GM23338 (cell line): ENCODE results near the gene EFCAB10. TPM values are rescaled to one million over a fixed set of nuclear protein-coding genes. Genes with fewer than 3 reads are reported as not detected.

Source experiments
- ATAC-seq: fragments of 200-7000 bp; cut with Tn5 transposase; 3 replicates; pipeline ENCODE4 v1.9.1; 2020
- DNase-seq: peaks from one replicate; pipeline ENCODE4 v3.0.0-alpha.2; 2015; ENCODE audit warnings: low spot score
- H2AFZ ChIP-seq: fragments of 200-600 bp; sonication (generic); 2 replicates; pipeline ENCODE4 v1.8.0; 2016; ENCODE audit warnings: antibody characterized with exemption, mild to moderate bottlenecking, moderate library complexity
- H3F3A ChIP-seq: fragments of 200-600 bp; sonication (generic); replicated peaks from 2 replicates; pipeline ENCODE4 v1.8.0; 2017; ENCODE audit warnings: antibody characterized with exemption, mixed run types, low read depth
- H3K27ac ChIP-seq: fragments of 200-600 bp; sonication (generic); 2 replicates; pipeline ENCODE4 v1.6.1; 2016; ENCODE audit warnings: low read depth
- H3K27me3 ChIP-seq: fragments of 200-600 bp; sonication (generic); 2 replicates; pipeline ENCODE4 v1.8.0; 2016; ENCODE audit warnings: mild to moderate bottlenecking, mixed run types, moderate library complexity; ENCODE audit not compliant: insufficient read depth
- H3K36me3 ChIP-seq: fragments of 200-600 bp; sonication (generic); 2 replicates; pipeline ENCODE4 v1.8.0; 2016; ENCODE audit warnings: mild to moderate bottlenecking; ENCODE audit not compliant: insufficient read depth
- H3K4me1 ChIP-seq: fragments of 200-600 bp; sonication (generic); 2 replicates; pipeline ENCODE4 v1.8.0; 2016; ENCODE audit warnings: mild to moderate bottlenecking, moderate library complexity; ENCODE audit not compliant: insufficient read depth
- H3K4me2 ChIP-seq: fragments of 200-600 bp; sonication (generic); 2 replicates; pipeline ENCODE4 v1.7.1; 2017; ENCODE audit warnings: mixed run types
- H3K4me3 ChIP-seq: fragments of 200-600 bp; sonication (generic); 2 replicates; pipeline ENCODE4 v1.6.1; 2016; ENCODE audit warnings: mixed run types
- H3K79me2 ChIP-seq: fragments of 200-600 bp; sonication (generic); replicated peaks from 2 replicates; pipeline ENCODE4 v1.8.0; 2017; ENCODE audit warnings: mild to moderate bottlenecking; ENCODE audit not compliant: insufficient read depth
- H3K9me2 ChIP-seq: fragments of 200-600 bp; sonication (generic); 2 replicates; pipeline ENCODE4 v1.8.0; 2017; ENCODE audit not compliant: insufficient read depth
- H4K20me1 ChIP-seq: fragments of 200-600 bp; sonication (generic); replicated peaks from 2 replicates; pipeline ENCODE4 v1.8.0; 2017; ENCODE audit warnings: mild to moderate bottlenecking; ENCODE audit not compliant: insufficient read depth
- H3K27ac Mint-ChIP-seq: 2 replicates; pipeline ENCODE4 v1.8.0; 2020; ENCODE audit warnings: inconsistent platforms, mild to moderate bottlenecking, moderate library complexity, mixed read lengths
- H3K27me3 Mint-ChIP-seq: 3 replicates; pipeline ENCODE4 v1.8.0; 2022; ENCODE audit warnings: low read depth, mild to moderate bottlenecking, moderate library complexity, mixed read lengths, inconsistent platforms; ENCODE audit not compliant: insufficient read depth, poor library complexity
- H3K36me3 Mint-ChIP-seq: 3 replicates; pipeline ENCODE4 v1.8.0; 2021; ENCODE audit warnings: low read depth, mild to moderate bottlenecking, inconsistent platforms, moderate library complexity, mixed read lengths
- H3K4me1 Mint-ChIP-seq: 3 replicates; pipeline ENCODE4 v1.8.0; 2020; ENCODE audit warnings: mild to moderate bottlenecking, inconsistent platforms, mixed read lengths
- H3K4me3 Mint-ChIP-seq: 3 replicates; pipeline ENCODE4 v1.8.0; 2021; ENCODE audit warnings: moderate library complexity, mild to moderate bottlenecking, inconsistent platforms, mixed read lengths
- H3K9me3 Mint-ChIP-seq: 3 replicates; pipeline ENCODE4 v1.8.0; 2020; ENCODE audit warnings: moderate library complexity, mild to moderate bottlenecking, inconsistent platforms, mixed read lengths
- EZH2 ChIP-seq: fragments of 200-600 bp; sonication (generic); IDR thresholded peaks from one replicate; pipeline ENCODE4 v1.8.0; 2017; ENCODE audit warnings: antibody characterized with exemption, mild to moderate bottlenecking, low read depth; ENCODE audit not compliant: unreplicated experiment
- EZH2phosphoT487 ChIP-seq: fragments of 200-600 bp; sonication (generic); IDR thresholded peaks from one replicate; pipeline ENCODE4 v1.8.1; 2018; ENCODE audit warnings: antibody characterized with exemption; ENCODE audit not compliant: unreplicated experiment
- NANOG ChIP-seq: IDR thresholded peaks from 2 replicates; pipeline ENCODE4 v1.6.1; 2016; ENCODE audit warnings: antibody characterized with exemption, borderline replicate concordance
- polyA plus RNA-seq: library from polyadenylated mRNA; unstranded; fragments of >200 nt; fragmentation: Nextera tagmentation; extraction: Ambion mirVana; gene quantifications from 2 replicates; pipeline ENCODE4 v1.2.1, GENCODE V29; 2016
- total RNA-seq: library from RNA; depleted of rRNA; stranded (reverse); fragments of >200 nt; shearing (Covaris generic); gene quantifications from 2 replicates; pipeline ENCODE4 v1.2.3, GENCODE V29; 2014
- TF ChIP-seq, protein P1 (sequence below): fragments of 250-450 bp; sonication (Bioruptor Pico); IDR thresholded peaks from 2 replicates; pipeline ENCODE4 v1.5.0; 2020; ENCODE audit warnings: mild to moderate bottlenecking, moderate library complexity

Gene EFCAB10
- total and polyA plus RNA-seq, 2 experiments from 2014 or later: 4.7 to 10.3 TPM

DNA sequence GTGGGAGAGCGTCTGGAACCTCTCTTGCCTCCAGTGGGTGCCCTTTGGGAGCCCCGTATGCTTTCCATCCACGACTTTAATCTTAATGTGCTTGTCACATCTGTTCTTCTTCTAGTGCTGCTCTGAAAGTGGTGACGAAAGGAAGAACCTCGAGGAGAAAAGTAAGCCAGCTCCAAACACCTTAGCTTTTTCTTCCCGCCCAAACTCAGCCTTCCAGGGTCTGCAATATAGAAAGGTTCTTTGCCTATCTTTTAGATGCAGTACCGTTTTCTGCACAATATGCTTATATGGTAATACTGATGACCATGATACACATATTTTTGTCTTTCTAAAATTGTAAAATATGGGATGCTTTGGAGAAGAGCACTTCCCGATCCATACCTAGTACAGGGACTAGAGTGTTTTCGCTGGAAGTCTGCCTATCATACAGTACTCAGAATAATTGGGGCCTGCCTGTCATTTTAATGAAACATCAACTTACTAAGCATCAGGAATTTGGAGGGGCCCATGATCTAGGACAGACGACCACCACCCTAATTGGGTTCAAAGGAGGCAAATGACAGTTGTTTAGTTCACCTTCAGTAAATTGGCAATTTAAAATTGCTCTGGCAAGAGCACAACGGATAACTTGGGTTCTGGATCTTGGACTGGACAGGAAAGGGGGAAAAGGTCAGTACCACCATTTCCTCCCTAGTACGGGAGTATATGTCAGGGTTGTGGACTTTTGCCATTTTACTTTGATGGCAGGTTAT lies 48.4 kb downstream of the EFCAB10 start:
- ATAC-seq (no peak), DNase-seq (no peak)
- Histone ChIP-seq H3K4me3 (peak overlapping the region; percentile 95), H3K36me3 (peaks cover 11% of the 10 kb centered on the region; the same call in 1 of the 2 replicates), H3K4me2 (peak overlapping the region; percentile 94), H2AFZ (peak overlapping the region; percentile 96; the same call in 1 of the 2 replicates), H3K27ac (peak overlapping the region; percentile 45; the same call in 1 of the 2 replicates), H3K27me3 (no peaks in the 10 kb centered on the region), H3K4me1 (peaks cover 18% of the 10 kb centered on the region), H3K79me2 (peaks cover 34% of the 10 kb centered on the region), H3K9me2 (no peaks in the 10 kb centered on the region), H4K20me1 (peaks cover 10% of the 10 kb centered on the region), H3F3A (no peaks in the 10 kb centered on the region)
- no peaks in the 10 kb centered on the region for H3K9me3 Mint-ChIP-seq
- H3K4me1 Mint-ChIP-seq: peaks cover 10% of the 10 kb centered on the region; the same call in 2 of the 3 replicates
- peak overlapping the region; percentile 95 for H3K4me3 Mint-ChIP-seq
- H3K27me3 Mint-ChIP-seq: peaks cover 6% of the 10 kb centered on the region
- peaks cover 13% of the 10 kb centered on the region for H3K36me3 Mint-ChIP-seq
- no peak overlapping the region for H3K27ac Mint-ChIP-seq
- TF ChIP-seq EZH2 (no peak), EZH2phosphoT487 (no peak), NANOG (no peak)
- TF ChIP-seq, protein P1, sequence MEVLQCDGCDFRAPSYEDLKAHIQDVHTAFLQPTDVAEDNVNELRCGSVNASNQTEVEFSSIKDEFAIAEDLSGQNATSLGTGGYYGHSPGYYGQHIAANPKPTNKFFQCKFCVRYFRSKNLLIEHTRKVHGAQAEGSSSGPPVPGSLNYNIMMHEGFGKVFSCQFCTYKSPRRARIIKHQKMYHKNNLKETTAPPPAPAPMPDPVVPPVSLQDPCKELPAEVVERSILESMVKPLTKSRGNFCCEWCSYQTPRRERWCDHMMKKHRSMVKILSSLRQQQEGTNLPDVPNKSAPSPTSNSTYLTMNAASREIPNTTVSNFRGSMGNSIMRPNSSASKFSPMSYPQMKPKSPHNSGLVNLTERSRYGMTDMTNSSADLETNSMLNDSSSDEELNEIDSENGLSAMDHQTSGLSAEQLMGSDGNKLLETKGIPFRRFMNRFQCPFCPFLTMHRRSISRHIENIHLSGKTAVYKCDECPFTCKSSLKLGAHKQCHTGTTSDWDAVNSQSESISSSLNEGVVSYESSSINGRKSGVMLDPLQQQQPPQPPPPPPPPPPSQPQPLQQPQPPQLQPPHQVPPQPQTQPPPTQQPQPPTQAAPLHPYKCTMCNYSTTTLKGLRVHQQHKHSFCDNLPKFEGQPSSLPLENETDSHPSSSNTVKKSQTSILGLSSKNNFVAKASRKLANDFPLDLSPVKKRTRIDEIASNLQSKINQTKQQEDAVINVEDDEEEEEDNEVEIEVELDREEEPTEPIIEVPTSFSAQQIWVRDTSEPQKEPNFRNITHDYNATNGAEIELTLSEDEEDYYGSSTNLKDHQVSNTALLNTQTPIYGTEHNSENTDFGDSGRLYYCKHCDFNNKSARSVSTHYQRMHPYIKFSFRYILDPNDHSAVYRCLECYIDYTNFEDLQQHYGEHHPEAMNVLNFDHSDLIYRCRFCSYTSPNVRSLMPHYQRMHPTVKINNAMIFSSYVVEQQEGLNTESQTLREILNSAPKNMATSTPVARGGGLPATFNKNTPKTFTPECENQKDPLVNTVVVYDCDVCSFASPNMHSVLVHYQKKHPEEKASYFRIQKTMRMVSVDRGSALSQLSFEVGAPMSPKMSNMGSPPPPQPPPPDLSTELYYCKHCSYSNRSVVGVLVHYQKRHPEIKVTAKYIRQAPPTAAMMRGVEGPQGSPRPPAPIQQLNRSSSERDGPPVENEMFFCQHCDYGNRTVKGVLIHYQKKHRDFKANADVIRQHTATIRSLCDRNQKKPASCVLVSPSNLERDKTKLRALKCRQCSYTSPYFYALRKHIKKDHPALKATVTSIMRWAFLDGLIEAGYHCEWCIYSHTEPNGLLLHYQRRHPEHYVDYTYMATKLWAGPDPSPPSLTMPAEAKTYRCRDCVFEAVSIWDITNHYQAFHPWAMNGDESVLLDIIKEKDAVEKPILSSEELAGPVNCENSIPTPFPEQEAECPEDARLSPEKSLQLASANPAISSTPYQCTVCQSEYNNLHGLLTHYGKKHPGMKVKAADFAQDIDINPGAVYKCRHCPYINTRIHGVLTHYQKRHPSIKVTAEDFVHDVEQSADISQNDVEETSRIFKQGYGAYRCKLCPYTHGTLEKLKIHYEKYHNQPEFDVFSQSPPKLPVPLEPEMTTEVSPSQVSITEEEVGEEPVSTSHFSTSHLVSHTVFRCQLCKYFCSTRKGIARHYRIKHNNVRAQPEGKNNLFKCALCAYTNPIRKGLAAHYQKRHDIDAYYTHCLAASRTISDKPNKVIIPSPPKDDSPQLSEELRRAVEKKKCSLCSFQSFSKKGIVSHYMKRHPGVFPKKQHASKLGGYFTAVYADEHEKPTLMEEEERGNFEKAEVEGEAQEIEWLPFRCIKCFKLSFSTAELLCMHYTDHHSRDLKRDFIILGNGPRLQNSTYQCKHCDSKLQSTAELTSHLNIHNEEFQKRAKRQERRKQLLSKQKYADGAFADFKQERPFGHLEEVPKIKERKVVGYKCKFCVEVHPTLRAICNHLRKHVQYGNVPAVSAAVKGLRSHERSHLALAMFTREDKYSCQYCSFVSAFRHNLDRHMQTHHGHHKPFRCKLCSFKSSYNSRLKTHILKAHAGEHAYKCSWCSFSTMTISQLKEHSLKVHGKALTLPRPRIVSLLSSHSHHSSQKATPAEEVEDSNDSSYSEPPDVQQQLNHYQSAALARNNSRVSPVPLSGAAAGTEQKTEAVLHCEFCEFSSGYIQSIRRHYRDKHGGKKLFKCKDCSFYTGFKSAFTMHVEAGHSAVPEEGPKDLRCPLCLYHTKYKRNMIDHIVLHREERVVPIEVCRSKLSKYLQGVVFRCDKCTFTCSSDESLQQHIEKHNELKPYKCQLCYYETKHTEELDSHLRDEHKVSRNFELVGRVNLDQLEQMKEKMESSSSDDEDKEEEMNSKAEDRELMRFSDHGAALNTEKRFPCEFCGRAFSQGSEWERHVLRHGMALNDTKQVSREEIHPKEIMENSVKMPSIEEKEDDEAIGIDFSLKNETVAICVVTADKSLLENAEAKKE (CRISPR knock-in tag): no peak
